NOMO-1 treated with dmso at 0.1 percent for 144 hours (cell line): ENCODE data around the gene NFASC.

Experiments
- DNase-seq: peaks from one replicate; lab custom pipeline; 2025; ENCODE audit not compliant: unreplicated experiment; lab: John Stamatoyannopoulos, UW

NFASC gene

GRCh38 chr1:204887846-204888245, 17.2 kb downstream of the NFASC start:
- DNase-seq = no peak

GRCh38 chr1:204888294-204888693, 17.6 kb downstream of the NFASC start:
- no peak for DNase-seq

- no peak for DNase-seq
Observed at GRCh38 chr1:204889681-204890383, 19.2 kb downstream of the NFASC start.

DNA sequence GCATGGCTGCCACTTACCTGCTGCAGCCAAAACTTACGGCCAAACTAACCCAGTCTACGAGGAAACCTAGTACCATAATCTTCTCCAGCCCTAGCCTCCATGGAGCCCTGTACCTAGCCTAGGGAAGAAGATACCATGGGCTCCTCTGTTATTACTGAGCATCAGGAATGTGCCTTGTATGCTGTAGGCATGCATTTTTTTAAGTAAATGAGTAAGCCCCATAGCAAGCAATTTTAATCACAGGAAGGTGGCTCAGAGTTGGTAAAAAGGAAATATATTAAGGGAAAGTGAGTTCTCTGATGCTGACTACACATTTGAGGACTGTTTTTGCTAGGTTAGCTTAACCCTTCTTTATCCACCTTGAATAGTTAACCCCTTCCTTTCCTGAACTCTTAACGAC, 21.2 kb downstream of the NFASC start:
- DNase-seq = no peak

DNA sequence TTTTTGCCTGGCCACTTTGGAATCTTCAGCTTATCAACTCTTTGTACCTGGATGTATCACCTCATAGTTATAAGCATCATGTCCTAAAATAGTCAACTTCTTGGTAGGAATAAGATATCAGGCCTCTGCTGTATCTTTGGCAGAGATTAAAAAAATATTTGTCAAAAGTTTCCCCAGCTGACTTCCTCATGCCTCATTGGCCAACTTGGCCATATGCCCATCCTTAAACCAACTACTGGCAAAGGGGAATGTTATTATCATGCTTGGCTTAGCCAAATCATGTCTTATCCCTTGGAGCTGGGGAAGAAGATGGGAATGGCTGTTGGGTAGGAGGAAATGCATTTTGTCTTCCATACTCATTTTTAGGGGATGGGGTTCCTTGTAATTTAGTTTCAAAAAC, 23.4 kb downstream of the NFASC start:
- no peak for DNase-seq

GRCh38 chr1:204894606-204895005, 23.9 kb downstream of the NFASC start:
- DNase-seq = no peak

DNA sequence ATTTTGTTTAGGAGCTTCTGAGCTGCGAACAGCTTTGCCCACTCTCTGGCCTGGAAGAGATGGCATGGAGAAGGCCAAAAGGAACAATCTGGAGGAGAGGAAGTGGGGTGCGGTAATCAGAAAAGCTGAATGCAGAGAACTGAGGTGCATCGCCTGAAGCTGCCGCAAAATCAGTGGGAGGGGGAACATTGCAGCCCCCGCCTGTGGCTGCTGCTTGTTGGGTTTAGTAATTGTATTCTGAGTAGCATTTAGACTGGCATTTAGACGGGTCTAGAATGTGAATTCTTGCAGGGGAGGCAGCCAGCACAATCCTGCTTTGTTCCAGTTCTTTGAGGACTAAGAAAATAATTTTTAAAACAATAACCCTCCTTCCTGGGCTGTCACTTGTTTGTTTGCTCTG, 25.4 kb downstream of the NFASC start:
- DNase-seq = no peak

- DNase-seq = no peak
Observed at GRCh38 chr1:204896787-204897469, 26.3 kb downstream of the NFASC start.

- no peak for DNase-seq
Observed at GRCh38 chr1:204900721-204901120, 30.1 kb downstream of the NFASC start.

DNA sequence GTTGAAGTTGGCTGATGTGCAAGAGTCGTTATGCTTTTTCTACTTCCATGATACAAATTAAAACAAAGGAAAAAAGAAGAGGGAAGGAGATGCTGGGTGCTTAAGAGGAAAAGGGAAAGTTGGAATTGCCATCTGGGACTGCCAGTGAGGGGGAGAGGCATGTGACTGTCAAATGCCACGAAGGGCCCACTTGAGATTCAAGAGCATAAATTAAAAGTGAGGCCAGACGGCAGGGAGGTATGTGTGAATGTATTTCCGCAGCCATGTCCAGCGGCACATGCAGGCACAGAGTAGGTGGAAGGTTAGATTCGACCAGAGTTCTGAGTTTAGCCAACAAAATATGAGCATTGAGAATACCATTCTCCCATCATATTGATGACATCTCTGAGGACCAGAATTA, 32.0 kb downstream of the NFASC start:
- no peak for DNase-seq

- DNase-seq = no peak
Observed at GRCh38 chr1:204904228-204904810, 33.7 kb downstream of the NFASC start.

DNA sequence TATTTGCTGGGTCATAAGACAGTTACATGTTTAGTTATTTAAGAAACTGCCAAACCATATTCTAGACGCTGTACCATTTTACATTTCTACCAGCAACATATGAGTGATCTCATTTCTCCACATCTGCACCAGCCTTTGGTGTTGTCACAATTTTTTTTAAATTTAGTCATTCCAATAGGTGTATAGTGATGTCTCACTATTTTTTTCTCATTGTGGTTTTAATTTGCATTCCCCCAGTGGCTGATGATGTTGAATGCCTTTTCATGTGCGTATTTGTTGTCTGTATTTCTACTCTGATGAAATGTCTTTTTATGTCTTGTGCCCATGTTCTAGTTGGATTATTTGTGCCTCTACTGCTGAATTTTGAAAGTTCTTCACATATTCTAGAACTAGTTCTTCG, 38.4 kb downstream of the NFASC start:
- no peak for DNase-seq

DNA sequence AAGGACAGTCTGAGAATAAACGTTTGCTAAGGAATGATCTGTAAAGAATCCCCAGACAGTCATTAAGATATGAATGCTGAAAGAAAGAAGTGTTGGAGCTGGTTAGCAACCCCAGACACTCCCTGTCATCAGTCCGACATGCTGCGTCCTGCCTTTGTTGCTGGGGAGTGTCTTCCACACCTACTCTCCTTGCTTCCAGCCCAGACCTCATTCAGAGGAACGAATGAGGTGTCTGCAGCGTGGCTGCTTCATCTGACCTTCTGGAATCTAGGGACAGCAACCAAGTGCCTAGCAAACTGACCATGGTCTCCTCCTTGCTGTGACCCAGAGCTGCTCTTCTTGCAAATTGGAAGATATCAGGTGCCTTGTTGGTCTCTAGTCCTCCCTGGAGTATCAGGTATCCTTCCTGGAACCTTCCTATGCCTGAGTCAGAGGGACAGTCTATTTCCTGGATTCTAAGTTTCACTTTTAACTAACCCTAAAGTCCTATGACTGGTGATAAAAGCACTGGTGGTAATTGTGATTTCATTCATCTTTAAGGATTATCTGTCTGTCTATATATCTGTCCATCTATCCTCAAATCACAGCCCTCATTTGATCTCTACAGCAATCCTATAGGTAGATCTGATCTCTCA, 45.3 kb downstream of the NFASC start:
- no peak for DNase-seq

GRCh38 chr1:204917802-204918201, 47.1 kb downstream of the NFASC start:
- no peak for DNase-seq

DNA sequence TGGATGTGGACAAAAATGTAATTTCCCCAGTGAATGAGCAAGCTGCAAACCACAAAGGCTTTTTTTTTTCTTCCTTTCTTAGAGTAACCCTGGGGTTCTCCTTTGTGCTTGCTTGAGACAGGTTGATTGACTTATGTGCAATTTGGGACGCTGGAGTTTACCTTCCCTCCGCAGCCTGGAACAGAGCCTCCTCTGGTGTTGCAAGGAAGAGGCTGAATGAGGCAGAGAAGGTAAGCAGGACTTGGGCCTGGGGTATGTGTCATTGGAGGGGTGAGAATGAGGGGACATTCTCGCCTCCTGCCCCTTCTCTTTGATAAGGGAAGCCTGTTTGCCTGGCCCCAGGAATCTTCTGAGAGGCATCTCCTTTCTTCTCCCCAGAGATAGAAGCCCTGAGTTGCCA, 49.8 kb downstream of the NFASC start:
- no peak for DNase-seq

DNA sequence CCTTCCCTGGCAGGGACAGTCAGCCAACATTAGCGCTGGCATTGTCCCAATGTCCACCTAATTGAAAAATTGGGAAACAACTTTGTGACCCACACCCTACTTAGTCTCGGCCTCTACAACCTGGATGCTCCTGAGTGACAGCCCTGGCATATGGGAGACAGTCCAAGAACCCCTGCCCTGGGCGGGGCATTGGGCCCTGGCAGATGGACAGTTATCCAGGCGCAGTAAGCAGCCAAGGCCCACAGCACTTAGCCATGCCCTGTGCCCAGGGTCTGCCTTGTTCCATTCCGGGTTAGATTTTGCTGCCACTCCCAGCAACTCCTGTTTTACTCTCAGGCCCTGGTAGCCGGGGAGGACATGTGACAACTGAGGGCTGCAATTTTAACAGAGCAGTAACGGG, 50.3 kb downstream of the NFASC start:
- DNase-seq = no peak

DNA sequence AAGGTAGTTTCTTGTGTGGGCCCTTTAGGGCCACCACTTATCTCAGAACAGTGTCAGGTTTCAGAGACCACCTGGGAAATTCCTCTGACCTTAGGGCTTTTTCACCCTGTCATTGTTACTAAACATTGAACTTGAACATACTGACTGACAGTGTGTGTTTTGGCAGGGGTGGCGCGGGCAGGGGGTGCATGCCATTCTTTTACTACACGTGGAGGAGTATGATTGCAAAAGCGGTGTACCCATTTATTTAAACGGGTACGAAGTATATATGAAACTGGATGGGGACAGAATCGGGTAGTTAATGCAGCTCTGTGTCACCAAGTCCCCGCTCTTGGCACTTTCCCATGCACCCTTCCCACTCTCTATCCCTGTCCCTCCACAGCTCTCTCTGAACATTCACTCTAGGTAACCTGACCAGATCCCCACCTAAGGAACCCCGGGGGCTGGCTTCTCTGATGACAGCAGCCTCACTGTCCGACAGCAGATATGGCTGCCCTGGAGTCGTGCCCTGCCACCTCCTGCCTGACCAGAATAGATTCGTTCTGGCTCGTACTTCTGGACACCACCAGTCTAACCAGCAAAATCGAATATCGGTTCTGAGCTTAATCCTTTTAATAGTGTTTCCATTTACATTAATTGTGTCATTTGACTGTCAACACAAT, 51.3 kb downstream of the NFASC start:
- no peak for DNase-seq

GRCh38 chr1:204923201-204923600, 52.5 kb downstream of the NFASC start:
- no peak for DNase-seq

DNA sequence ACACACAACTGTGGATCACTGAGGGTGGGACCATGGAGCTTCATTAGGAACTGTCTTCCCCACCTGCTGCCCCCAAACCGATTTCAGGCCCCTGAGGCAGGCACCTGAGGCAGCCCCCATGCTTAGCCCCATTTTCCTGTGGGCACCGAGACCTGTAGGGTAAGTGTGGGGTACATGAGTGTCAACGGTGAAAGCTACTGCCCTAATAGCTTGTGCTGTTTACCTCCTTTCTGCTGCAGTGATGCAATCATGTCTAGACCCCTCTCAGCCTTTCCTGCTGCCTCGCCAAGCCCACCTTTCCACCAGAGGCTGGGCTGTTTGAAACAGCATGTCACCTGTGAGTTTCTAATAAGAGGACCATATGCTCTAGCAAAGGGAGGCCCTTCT, 53.0 kb downstream of the NFASC start:
- DNase-seq = no peak

DNA sequence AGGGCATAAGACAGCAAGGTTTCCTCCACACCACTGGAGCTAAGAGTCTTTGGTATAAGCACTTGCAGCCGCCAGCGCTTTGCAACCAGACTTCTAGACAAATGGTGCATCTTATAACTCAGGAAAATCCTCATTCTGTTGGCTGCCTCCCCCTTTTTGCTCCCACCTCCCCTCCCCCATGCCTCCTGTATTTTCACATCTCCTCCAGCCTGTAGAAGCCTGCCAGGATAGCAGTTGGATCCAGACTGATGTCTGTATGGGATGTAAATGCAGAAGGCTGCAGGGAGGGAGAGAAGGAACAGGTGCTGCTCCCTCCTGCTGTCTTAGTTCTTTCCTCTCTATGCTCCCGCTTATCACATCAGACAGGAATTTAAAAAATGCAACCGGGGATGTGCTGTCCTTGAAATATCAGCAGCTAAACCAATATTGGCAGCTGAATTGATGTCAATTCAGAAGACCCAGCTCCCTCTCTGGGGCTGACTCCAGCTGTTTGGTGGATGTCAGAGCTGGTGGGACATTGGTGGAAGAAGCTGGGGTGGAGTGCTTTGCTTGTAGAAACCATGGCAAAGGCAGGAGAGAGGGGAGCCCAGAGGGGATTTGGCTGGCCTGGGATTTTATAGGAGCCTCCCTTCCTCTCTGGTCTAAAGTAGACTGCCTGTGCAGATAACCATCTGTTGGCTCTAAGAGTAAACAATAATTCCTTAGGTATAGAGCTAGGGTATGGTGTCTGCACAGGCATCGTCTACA, 53.5 kb downstream of the NFASC start:
- DNase-seq = no peak

GRCh38 chr1:204925701-204926100, 55.0 kb downstream of the NFASC start:
- DNase-seq = no peak
